Peyer's patch (tissue), 4 donors: ENCODE measurements around the gene KIF3B. TPM values are rescaled to one million over a fixed set of nuclear protein-coding genes. Genes with fewer than 3 reads are reported as not detected.

Experiments used
- DNase-seq, 3 donors: peaks; one replicate each; pipeline ENCODE4 v3.0.0-alpha.2; 2017 to 2019
- H3K27ac ChIP-seq, 4 donors: fragments of 200-600 bp; sonication (generic); one replicate each; pipeline ENCODE4 v1.5.1; 2016 to 2019
- H3K27me3 ChIP-seq, 2 donors: fragments of 200-600 bp; sonication (generic); one replicate each; pipeline ENCODE4 v1.5.1; 2019
- H3K36me3 ChIP-seq, 3 donors: fragments of 200-600 bp; sonication (generic); one replicate each; pipeline ENCODE4 v1.5.1; 2016 to 2019
- H3K4me1 ChIP-seq, 4 donors: fragments of 200-600 bp; sonication (generic); one replicate each; pipeline ENCODE4 v1.5.1; 2016 to 2019
- H3K4me3 ChIP-seq, 4 donors: fragments of 200-600 bp; sonication (generic); 1 replicate in 3 of 4; 2 replicates in 1 of 4; pipeline ENCODE4 v1.5.1; 2016 to 2019; ENCODE audit warnings: mild to moderate bottlenecking in 1 of 4
- H3K9me3 ChIP-seq, 4 donors: fragments of 200-600 bp; sonication (generic); one replicate each; pipeline ENCODE4 v1.5.1; 2016 to 2019; ENCODE audit warnings: mild to moderate bottlenecking in 1 of 4
- CTCF ChIP-seq, 6 experiments: fragments of 450-650 bp in 4 of 6; fragments of 200-600 bp in 2 of 6; sonication (generic) in 1 of 6; IDR thresholded peaks; one replicate each; pipeline ENCODE4 v1.5.1; 2017 to 2019; ENCODE audit warnings: antibody characterized with exemption in 6 of 6, mild to moderate bottlenecking in 3 of 6, moderate library complexity in 1 of 6
- POLR2A ChIP-seq, 2 donors: fragments of 450-650 bp; IDR thresholded peaks; one replicate each; pipeline ENCODE4 v1.5.1; 2017; ENCODE audit warnings: antibody characterized with exemption in 2 of 2, mild to moderate bottlenecking in 2 of 2, moderate library complexity in 2 of 2
- total RNA-seq, 4 donors: library from RNA; depleted of rRNA; stranded (reverse); fragments of >200 nt; gene quantifications; one replicate each; pipeline ENCODE4 v1.1.0, GENCODE V29; 2016

The KIF3B gene
- total RNA-seq, 4 donors from 2014 or later, result 42.1 to 77.6 (median 57.7) TPM

GRCh38 chr20:32359633-32360332 lies 82.3 kb downstream of the KIF3B start:
- no peaks in the 10 kb centered on the region for H3K27me3 ChIP-seq
- no peak for DNase-seq

GRCh38 chr20:32360333-32360634 lies 82.8 kb downstream of the KIF3B start:
- Histone ChIP-seq H3K27me3 (no peaks in the 10 kb centered on the region), H3K9me3 (no peaks in the 10 kb centered on the region), H3K4me3 (peak overlapping the region in 2 of 4 donors; percentile 77 to 95), H3K4me1 (peaks cover 0 to 45% (median 16%) of the 10 kb centered on the region in 4 donors), H3K27ac (peak overlapping the region in 1 of 4 donors; percentile 17), H3K36me3 (no peaks in the 10 kb centered on the region)
- TF ChIP-seq POLR2A (IDR thresholded peaks at IDR 0.05) (no peak), CTCF (IDR thresholded peaks at IDR 0.05) (no peak)
- no peak for DNase-seq

More at GRCh38 chr20:32359633-32360332, 82.3 kb downstream of the KIF3B start:
- no peaks in the 10 kb centered on the region for H3K9me3 ChIP-seq
- H3K27ac ChIP-seq, result peak overlapping the region; percentile 98 to 99 (median 98)
- H3K4me1 ChIP-seq, result peaks cover 0 to 45% (median 16%) of the 10 kb centered on the region in 4 donors
- TF ChIP-seq CTCF (IDR thresholded peaks at IDR 0.05) (no peak), POLR2A (IDR thresholded peaks at IDR 0.05) (no peak)
- no peaks in the 10 kb centered on the region for H3K36me3 ChIP-seq
- peak overlapping the region; percentile 77 to 95 (median 92) for H3K4me3 ChIP-seq

- Histone ChIP-seq H3K9me3 (no peaks in the 10 kb centered on the region), H3K27me3 (no peaks in the 10 kb centered on the region), H3K4me3 (no peak overlapping the region), H3K4me1 (peaks cover 0 to 53% (median 13%) of the 10 kb centered on the region in 4 donors), H3K27ac (peak overlapping the region in 1 of 4 donors; percentile 21), H3K36me3 (no peaks in the 10 kb centered on the region)
- DNase-seq, result no peak
- no peak for TF ChIP-seq CTCF (IDR thresholded peaks at IDR 0.05)
- no peak for TF ChIP-seq POLR2A (IDR thresholded peaks at IDR 0.05)
Measured at GRCh38 chr20:32362901-32363364, 85.5 kb downstream of the KIF3B start.

GRCh38 chr20:32363492-32363891 lies 86.0 kb downstream of the KIF3B start:
- peak overlapping the region in 1 of 4 donors; percentile 21 for H3K27ac ChIP-seq
- peaks cover 0 to 53% (median 13%) of the 10 kb centered on the region in 4 donors for H3K4me1 ChIP-seq
- no peaks in the 10 kb centered on the region for H3K36me3 ChIP-seq
- H3K4me3 ChIP-seq, result no peak overlapping the region
- no peaks in the 10 kb centered on the region for H3K9me3 ChIP-seq
- TF ChIP-seq CTCF (IDR thresholded peaks at IDR 0.05) (no peak), POLR2A (IDR thresholded peaks at IDR 0.05) (no peak)
- DNase-seq, result no peak
- H3K27me3 ChIP-seq, result no peaks in the 10 kb centered on the region

GRCh38 chr20:32364554-32365208 lies 87.2 kb downstream of the KIF3B start:
- DNase-seq, result no peak
- no peaks in the 10 kb centered on the region for H3K27me3 ChIP-seq
- no peak for TF ChIP-seq CTCF (IDR thresholded peaks at IDR 0.05)
- TF ChIP-seq POLR2A (IDR thresholded peaks at IDR 0.05), result no peak
- peaks cover 0 to 8% (median 0%) of the 10 kb centered on the region in 3 donors for H3K36me3 ChIP-seq
- H3K4me1 ChIP-seq, result peaks cover 0 to 58% (median 13%) of the 10 kb centered on the region in 4 donors
- no peaks in the 10 kb centered on the region for H3K9me3 ChIP-seq
- H3K4me3 ChIP-seq, result no peak overlapping the region
- no peak overlapping the region for H3K27ac ChIP-seq
